ENCODE measurements around the gene SCN2A.

Gene SCN2A

DNA sequence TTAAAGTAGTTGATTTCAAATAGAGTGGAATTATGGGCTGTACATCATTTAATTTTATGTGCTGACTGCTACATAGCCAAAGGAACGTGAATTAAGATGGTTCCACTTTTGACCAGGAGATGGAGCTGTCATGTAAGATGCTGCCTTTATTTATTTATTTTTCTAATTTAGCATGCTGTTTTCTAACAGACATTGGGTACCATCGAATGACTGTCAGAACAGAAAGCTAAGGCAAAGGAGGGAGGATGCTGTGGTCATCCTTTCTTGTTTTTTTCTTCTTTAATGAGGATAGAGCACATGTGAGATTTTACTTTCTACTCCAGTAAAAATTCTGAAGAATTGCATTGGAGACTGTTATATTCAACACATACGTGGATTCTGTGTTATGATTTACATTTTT, at the start of gene SCN2A:
Gene SCN2A, plus strand, starts transcription at position 185 of the 400 bp plus-strand sequence. CDS start 56,410 bp downstream, outside the sequence.
- DNase-seq: no peak

GRCh38 chr2:165191096-165191728, 48.0 kb upstream of the SCN2A start:
- no peak for DNase-seq

- no peak for DNase-seq
Observed at GRCh38 chr2:165192729-165193128, 46.5 kb upstream of the SCN2A start.

DNA sequence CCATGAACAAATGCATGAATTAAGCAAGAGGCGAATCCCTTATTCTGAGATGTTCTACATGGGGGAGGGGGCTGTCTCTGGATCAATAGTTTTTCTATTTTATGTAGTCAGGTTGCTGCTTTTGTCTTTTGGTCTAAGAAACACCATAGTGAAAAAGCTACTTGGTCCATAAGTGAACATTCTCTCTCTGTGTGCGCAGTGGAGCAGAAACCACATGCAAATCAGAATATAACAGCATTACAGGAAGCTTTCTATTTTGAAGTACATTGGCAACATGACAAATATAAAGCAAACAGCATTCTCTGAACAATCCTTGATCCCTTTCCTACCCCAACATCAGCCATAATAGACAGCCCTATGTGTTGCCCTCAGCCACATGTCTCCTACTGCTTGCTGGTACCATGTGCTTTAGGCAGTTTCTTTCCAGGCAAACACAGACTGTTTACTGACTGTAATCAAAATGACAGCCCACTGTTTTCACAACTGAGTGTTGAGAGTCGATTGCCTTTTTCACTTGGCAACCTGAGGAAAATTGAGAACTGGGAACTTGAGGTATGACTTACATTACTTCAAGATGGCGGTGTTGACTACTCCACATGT, 45.9 kb upstream of the SCN2A start:
- no peak for DNase-seq

GRCh38 chr2:165196411-165196810, 42.8 kb upstream of the SCN2A start:
- DNase-seq: no peak

- DNase-seq: no peak
Observed at GRCh38 chr2:165197346-165197745, 41.9 kb upstream of the SCN2A start.

- no peak for DNase-seq
Observed at GRCh38 chr2:165198181-165198580, 41.0 kb upstream of the SCN2A start.

DNA sequence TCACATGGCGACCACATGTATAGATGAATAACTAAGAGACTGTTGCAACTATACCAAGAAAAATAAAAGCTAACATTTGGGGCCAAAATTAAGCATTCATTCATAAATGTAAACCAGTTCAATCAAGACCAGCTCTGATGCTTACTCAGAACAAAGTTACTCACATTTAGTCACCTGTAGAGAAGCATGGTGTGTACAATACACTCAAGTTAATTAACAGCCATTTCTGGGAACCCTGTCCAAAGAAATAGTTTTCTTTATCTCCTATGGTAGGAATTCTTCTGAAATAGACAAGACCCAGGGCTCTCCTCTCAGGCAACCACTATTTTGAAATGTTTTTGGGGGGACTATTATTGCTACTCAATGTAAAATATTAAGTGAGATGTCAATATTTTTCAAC, 37.0 kb upstream of the SCN2A start:
- DNase-seq: no peak

DNA sequence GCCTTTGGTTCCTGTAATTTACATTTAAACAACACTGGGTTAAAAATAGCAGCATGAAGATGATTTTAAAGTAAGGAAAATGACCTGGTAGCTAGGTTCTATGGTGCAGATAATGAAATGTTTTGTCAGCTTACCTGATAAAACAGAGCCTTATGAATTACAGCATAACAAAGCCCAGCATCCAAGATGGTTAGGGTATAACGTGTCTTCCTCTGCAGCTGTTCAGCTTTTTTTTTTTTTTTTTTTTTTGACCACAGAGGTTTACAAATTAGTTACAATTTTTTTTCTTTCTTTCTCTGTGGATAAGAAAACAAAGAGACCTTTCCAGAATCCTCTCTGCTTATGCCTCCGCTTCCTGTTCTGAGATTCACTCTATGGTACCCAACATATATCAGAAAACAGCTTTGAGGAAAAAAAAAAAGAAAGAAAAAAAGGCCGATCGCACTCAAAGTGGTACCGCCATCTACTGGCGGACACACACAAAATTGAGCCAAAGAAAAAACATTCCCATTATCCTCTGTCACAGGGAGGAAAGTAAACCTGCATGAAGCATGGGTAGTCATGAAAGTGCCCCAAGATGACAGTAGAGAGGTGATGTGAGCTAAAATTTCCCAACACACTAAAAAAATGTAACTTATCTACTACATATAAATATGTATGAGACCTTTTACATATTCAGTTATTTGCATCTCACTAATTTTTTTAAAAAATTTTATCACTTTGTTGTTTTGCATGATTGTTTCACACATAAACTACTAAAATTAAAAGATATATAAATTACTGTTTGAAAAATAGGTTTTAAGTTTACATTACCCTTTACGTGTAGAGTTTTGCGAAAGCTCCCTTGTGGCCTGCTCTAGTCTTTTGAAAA, 35.3 kb upstream of the SCN2A start, which contains the start of gene SCN3A:
Gene SCN3A, minus strand, starts transcription at position 362 of the 871 bp plus-strand sequence. CDS start 27,656 bp downstream, outside the sequence.
- no peak for DNase-seq

DNA sequence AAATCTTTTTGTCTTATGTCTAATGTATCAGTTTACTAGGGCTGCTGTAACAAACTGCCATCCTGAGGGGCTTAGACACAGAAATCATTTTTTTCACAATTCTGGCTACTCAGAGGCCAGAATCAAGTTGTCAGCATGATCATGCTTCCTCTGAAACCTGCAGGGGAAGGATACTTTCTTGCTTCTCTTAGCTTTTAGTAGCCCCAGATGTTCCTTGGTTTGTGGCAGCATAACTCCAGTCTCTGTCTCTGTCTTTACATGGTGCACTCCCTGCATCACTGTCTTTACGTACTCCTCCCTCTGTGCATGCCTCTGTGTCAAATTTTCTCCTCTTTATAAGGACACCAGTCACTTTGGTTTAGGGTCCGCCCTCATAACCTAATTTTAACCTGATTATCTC, 33.3 kb upstream of the SCN2A start:
- DNase-seq: no peak

DNA sequence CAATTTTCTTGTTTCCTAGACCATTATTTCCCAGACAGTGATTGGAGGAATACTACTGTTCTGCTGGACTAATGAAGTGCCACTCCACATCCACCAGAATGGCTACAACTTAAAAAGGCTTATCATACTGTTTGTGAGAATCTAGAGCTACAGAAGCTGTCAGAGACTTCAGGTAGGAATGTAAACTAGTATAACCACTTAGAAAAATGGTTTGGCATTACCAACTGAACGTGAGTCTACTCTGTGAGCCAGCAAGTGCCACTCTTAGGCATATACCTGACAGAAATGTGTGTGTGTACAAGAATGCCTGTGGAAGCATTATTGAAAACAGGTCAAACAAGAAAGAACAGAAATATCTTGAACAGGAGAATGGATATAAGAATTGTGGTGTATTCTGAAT, 31.1 kb upstream of the SCN2A start:
- DNase-seq: no peak

DNA sequence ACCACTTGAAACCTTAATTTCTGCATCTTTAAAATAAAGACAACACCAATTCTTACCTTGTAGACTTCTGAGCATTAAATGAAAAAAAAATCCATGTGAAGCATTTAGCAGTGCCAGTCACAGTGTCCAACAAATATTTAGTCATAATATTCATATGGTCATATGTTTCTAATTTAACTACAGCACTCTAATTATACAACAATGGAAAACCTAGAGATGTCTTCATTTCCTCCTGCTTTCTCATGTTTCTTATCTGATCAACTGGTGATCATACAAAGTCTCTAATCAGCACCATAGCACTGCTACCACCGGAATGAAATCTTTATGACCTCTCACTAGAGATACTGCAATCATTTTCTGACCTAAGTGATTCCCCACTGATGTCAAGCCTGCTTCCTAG, 25.1 kb upstream of the SCN2A start:
- no peak for DNase-seq

DNA sequence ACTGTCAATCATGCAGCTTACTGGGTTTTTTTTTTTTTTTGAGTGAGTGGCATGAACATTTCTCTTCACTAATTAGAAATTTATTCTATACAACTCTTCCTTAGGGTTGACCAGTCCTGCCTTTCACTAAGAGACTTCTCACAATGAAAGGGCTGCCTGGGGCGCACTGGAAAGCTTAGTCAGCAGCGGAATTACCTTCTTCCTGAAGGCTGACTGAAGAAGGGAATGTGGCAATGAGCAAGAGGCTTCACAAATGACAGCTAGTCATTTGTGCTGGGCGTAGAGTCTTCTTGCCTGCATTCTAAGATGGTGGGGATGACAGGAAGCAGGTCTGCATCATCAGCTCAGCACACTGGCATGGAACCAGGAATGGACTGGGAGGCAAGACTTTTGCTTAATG, 19.7 kb upstream of the SCN2A start:
- DNase-seq: no peak

DNA sequence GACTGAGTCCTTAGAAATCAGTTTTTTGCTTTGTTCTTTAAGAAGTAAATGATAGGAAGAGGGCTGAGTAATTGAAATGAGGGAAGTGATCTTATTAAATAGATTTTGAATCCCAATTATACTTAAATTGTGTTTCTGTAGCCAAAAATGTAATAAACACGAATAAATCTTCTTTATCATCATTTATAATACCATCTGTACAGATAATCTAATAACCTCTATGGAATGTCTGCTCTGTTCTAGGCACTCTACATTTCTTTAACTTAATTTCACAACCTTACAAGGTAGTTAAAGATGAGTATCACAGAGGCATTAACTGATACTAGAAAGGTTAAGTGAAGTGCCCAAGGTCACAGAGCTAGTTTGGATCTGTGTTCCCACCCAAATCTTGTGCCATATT, 14.3 kb upstream of the SCN2A start:
- DNase-seq: no peak

- DNase-seq: no peak
Observed at GRCh38 chr2:165227571-165227970, 11.6 kb upstream of the SCN2A start.

DNA sequence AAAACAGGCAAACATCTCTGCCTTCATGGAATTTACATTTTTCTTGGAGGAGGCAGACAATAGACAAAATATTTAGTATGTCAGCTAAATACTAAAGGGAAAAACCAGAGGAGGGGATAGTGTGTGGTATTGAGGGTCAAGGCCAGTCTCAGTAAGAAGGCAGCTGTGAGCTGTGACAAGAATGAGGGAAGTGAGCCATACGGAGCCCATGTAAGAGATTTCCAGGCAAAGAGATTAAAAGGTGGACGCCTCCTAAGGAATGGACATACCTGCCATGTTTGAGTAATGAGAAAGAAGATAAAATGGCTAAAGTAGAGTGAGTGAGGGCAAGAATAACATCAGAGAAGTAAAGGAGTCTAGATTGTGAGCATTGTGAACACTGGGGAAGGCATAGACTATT, 2.2 kb upstream of the SCN2A start:
- no peak for DNase-seq

GRCh38 chr2:165238295-165238694, 919 bp upstream of the SCN2A start:
- DNase-seq: no peak

DNA sequence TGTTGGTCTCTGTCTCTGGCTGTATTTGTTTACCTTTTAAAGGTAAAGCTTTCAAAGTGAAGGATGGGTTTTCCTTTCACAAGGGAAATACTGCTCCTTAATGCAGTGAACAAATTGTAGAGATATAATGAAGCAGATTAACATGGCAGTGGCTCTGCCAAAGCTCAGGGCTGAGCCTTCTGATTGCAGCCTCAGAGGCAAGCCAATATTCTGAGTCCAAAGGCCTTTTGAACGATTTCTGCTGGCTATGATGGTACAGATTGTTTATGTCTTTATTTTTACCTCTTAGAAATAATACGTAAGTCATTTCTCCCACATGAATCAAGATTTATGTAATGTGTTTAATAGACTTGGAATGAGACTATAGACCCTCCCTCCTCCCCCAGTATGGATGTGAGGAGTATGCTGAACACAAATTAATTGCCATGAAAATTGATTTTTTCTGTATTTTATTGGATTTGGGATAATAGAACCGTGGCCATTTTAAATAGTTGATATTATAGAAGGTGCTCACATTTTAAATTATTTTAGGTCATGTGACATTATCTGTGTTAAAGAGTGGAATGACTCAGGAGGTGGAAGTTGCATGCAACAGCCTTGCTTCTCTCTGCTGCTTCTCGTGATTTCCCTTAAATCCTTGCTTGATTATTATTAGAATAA, 772 bp downstream of the SCN2A start:
- DNase-seq: no peak

GRCh38 chr2:165240916-165241315, 1.7 kb downstream of the SCN2A start:
- DNase-seq: no peak

GRCh38 chr2:165245081-165245793, 6.0 kb downstream of the SCN2A start:
- DNase-seq: no peak

DNA sequence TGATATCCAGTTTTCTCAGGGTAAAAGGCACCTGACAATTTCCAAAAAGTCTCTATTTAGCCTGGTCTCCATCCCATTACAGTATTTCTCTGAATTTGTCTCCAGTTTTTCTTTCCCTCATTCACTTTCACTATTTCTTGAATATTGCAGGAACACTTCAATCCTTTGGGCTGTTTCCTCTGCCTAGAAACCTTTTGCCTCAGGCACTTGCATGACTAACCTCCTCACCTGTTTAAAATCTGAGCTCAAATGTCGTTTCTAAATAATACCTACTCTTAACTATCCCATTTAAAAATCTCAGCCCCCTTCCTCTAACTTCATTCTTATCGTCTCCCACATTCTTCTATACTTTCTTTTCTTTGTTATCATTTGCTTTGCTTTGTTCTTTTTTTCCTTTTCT, 9.0 kb downstream of the SCN2A start:
- DNase-seq: no peak

GRCh38 chr2:165251366-165251765, 12.2 kb downstream of the SCN2A start:
- no peak for DNase-seq

GRCh38 chr2:165253178-165253577, 14.0 kb downstream of the SCN2A start:
- DNase-seq: no peak

All from activated CD4-positive, CD25-positive, alpha-beta regulatory T cell treated with anti-CD3 and anti-CD28 coated beads, Interleukin-2, amount 50 U/mL, for 72 hours (primary cell).